Gastrocnemius medialis (tissue), 4 donors: ENCODE data around the gene CGNL1.

ENCODE experiments used
- POLR2A ChIP-seq, 2 donors: fragments of 450-650 bp; IDR thresholded peaks; one replicate each; pipeline ENCODE4 v1.6.1; 2017; ENCODE audit warnings: antibody characterized with exemption in 2 of 2, mild to moderate bottlenecking in 2 of 2, moderate library complexity in 2 of 2
- TF ChIP-seq, protein P1 (sequence below), 5 experiments: fragments of 450-650 bp in 3 of 5; fragments of 200-600 bp in 2 of 5; sonication (generic) in 2 of 5; IDR thresholded peaks in 4 of 5; conservative IDR thresholded peaks in 1 of 5; 1 replicate in 4 of 5; 2 replicates in 1 of 5; pipeline ENCODE4 v1.5.1; 2016 to 2019; ENCODE audit warnings: antibody characterized with exemption in 5 of 5, mild to moderate bottlenecking in 3 of 5, moderate library complexity in 3 of 5

DNA sequence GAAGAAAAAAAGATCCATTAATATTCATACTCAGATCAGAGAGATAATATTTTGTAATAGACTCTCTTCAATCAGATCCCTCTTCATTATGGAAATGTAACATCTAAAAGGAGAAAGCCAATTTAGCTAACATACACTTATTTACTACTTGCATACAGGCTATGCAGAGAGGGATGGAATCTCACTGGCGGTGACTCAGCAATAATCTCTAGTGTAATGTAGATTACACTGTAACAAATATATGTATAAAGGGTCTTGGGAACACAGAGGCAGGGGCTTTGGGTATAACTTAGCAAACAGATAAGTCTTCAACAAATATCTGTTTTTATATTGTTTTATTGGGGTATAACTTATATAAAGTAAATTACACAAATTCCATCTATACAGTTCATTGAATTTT is 69.6 kb downstream of the CGNL1 start:
- TF ChIP-seq POLR2A (IDR thresholded peaks at IDR 0.05): no peak
- TF ChIP-seq, protein P1, sequence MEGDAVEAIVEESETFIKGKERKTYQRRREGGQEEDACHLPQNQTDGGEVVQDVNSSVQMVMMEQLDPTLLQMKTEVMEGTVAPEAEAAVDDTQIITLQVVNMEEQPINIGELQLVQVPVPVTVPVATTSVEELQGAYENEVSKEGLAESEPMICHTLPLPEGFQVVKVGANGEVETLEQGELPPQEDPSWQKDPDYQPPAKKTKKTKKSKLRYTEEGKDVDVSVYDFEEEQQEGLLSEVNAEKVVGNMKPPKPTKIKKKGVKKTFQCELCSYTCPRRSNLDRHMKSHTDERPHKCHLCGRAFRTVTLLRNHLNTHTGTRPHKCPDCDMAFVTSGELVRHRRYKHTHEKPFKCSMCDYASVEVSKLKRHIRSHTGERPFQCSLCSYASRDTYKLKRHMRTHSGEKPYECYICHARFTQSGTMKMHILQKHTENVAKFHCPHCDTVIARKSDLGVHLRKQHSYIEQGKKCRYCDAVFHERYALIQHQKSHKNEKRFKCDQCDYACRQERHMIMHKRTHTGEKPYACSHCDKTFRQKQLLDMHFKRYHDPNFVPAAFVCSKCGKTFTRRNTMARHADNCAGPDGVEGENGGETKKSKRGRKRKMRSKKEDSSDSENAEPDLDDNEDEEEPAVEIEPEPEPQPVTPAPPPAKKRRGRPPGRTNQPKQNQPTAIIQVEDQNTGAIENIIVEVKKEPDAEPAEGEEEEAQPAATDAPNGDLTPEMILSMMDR (IDR thresholded peaks at IDR 0.05 in 4 of 5, conservative IDR thresholded peaks at IDR 0.05 in 1 of 5): no peak
